ENCODE results near the gene QPCTL. TPM values are rescaled to one million over a fixed set of nuclear protein-coding genes. Genes with fewer than 3 reads are reported as not detected.

Gene QPCTL
- total RNA-seq, 1 donor from 2014 or later: 18.0 TPM

- H3K4me1 Mint-ChIP-seq (ENCODE audit: low read depth): no peaks in the 10 kb centered on the region
- no peaks in the 10 kb centered on the region for H3K9me3 Mint-ChIP-seq
- peaks cover 13% of the 10 kb centered on the region for H3K27me3 Mint-ChIP-seq (ENCODE audit: insufficient read depth)
- no peak overlapping the region for H3K4me3 Mint-ChIP-seq
- H3K27ac Mint-ChIP-seq: no peak overlapping the region
- DNase-seq (ENCODE audit: low spot score): no peak
- intact Hi-C loops (cut with micrococcal nuclease): no loop called here
- H3K36me3 Mint-ChIP-seq (ENCODE audit: low read depth): no peaks in the 10 kb centered on the region
Measured at GRCh38 chr19:45659096-45659729, 33.3 kb upstream of the QPCTL start.

DNA sequence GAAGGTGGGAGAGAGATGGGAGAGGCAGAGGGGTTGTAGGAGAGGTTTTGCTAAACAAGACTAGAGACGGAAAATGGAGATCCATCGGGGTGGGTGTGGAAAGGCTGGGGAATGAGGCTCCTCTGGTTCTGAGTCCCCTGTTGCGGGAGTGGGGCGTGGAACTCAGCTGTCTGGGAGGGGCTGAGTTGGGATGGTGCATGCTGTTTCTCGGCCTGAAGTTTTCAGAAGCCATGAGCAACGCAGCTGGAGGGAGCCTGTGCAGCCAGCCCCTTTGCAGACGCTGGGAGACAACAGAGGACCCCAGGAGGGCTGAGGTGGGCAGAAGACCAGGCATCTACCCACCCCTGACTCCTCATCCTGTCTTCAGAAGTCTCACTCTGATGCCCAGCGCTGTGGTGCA is 31.8 kb upstream of the QPCTL start:
- no peak for DNase-seq (ENCODE audit: low spot score)
- intact Hi-C loops (cut with micrococcal nuclease): no loop called here
- Mint-ChIP-seq H3K4me3 (no peak overlapping the region), H3K27ac (no peak overlapping the region), H3K27me3 (ENCODE audit: insufficient read depth) (peaks cover 13% of the 10 kb centered on the region), H3K36me3 (ENCODE audit: low read depth) (no peaks in the 10 kb centered on the region), H3K9me3 (no peaks in the 10 kb centered on the region), H3K4me1 (ENCODE audit: low read depth) (no peaks in the 10 kb centered on the region)

- no peaks in the 10 kb centered on the region for H3K36me3 Mint-ChIP-seq (ENCODE audit: low read depth)
- H3K4me1 Mint-ChIP-seq (ENCODE audit: low read depth): peaks cover 16% of the 10 kb centered on the region
- DNase-seq (ENCODE audit: low spot score): no peak
- H3K27ac Mint-ChIP-seq: no peak overlapping the region
- peaks cover 10% of the 10 kb centered on the region for H3K27me3 Mint-ChIP-seq (ENCODE audit: insufficient read depth)
- intact Hi-C loops (cut with micrococcal nuclease): no loop called here
- H3K9me3 Mint-ChIP-seq: no peaks in the 10 kb centered on the region
- H3K4me3 Mint-ChIP-seq: no peak overlapping the region
Measured at GRCh38 chr19:45663800-45664199, 28.7 kb upstream of the QPCTL start.

DNA sequence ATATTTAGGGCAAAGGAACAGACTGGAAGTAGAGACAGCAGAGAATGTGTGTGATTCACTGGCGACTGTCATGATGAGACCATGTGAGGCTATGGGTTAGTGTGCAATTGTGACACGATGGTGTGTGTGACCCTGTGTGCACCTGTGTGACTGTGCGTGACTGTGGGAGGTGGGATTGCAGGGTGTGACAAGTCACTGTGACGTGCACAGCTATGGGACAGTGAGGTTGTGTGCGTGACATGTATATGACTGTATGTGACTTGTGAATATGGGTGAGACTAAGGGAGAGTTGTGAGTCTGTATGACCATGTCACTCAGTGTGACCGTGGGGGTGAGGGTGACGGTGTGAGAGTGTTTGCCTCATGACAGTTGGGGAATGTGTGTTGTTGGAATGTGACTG is 27.9 kb upstream of the QPCTL start:
- intact Hi-C loops (cut with micrococcal nuclease): no loop called here
- no peak overlapping the region for H3K27ac Mint-ChIP-seq
- no peak for DNase-seq (ENCODE audit: low spot score)
- H3K4me3 Mint-ChIP-seq: no peak overlapping the region
- no peaks in the 10 kb centered on the region for H3K36me3 Mint-ChIP-seq (ENCODE audit: low read depth)
- H3K4me1 Mint-ChIP-seq (ENCODE audit: low read depth): peaks cover 16% of the 10 kb centered on the region
- H3K9me3 Mint-ChIP-seq: no peaks in the 10 kb centered on the region
- H3K27me3 Mint-ChIP-seq (ENCODE audit: insufficient read depth): peaks cover 9% of the 10 kb centered on the region

GRCh38 chr19:45667620-45668341 is 24.7 kb upstream of the QPCTL start, which contains the start of gene GIPR:
Gene GIPR (plus strand): TSS chr19:45668221. CDS start chr19:45669521, 1,300 bp downstream.
- Mint-ChIP-seq H3K4me1 (ENCODE audit: low read depth) (peaks cover 30% of the 10 kb centered on the region), H3K4me3 (peak within 1 kb of the TSS; percentile 88), H3K27ac (peak within 1 kb of the TSS; percentile 89), H3K36me3 (ENCODE audit: low read depth) (peaks cover 3% of the 10 kb centered on the region), H3K9me3 (no peaks in the 10 kb centered on the region), H3K27me3 (ENCODE audit: insufficient read depth) (peaks cover 10% of the 10 kb centered on the region)
- DNase-seq (ENCODE audit: low spot score): peak; percentile 34
- intact Hi-C loops (cut with micrococcal nuclease): loop anchor here (1.0 to 2.0 kb wide), 4 partner anchors 10 to 83 kb away; partner anchors contain the start of gene OPA3

DNA sequence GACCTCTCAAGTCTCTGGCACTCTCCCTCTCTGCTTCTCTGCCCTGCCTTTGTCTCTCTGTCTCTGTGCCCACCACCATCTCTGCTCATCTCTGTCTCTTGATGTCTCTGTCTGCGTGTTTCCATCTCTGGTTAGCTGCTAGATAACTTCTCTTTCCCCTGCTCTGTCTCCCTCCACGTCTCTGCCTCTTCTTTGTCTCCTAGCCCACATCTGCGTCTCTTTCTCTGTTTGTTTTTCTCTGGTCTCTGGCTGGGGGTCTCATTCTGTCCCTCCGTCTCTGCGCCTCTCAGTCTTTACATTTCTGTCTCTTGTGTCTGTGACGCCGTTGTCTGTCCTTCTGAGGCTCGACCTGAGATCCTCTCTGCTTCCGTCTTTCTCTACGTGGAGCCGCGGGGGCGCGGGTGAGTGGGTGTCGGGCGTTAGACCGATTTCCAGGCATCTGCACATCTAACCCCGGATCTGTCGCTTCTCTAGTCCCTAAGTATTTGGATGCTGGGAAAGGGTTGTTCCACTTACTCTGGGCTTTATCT is 24.1 kb upstream of the QPCTL start:
- Mint-ChIP-seq H3K4me3 (peak overlapping the region; percentile 88), H3K27ac (peak overlapping the region; percentile 89), H3K9me3 (no peaks in the 10 kb centered on the region), H3K36me3 (ENCODE audit: low read depth) (peaks cover 3% of the 10 kb centered on the region), H3K4me1 (ENCODE audit: low read depth) (peaks cover 30% of the 10 kb centered on the region), H3K27me3 (ENCODE audit: insufficient read depth) (peaks cover 10% of the 10 kb centered on the region)
- DNase-seq (ENCODE audit: low spot score): peak; percentile 37
- intact Hi-C loops (cut with micrococcal nuclease): loop anchor here (1.0 to 2.0 kb wide), 3 partner anchors 9 to 84 kb away; partner anchors contain the start of gene OPA3

GRCh38 chr19:45670670-45671453 is 21.6 kb upstream of the QPCTL start:
- intact Hi-C loops (cut with micrococcal nuclease): no loop called here
- peaks cover 3% of the 10 kb centered on the region for H3K36me3 Mint-ChIP-seq (ENCODE audit: low read depth)
- no peaks in the 10 kb centered on the region for H3K9me3 Mint-ChIP-seq
- peaks cover 10% of the 10 kb centered on the region for H3K27me3 Mint-ChIP-seq (ENCODE audit: insufficient read depth)
- peak overlapping the region; percentile 63 for H3K27ac Mint-ChIP-seq
- peak; percentile 68 for DNase-seq (ENCODE audit: low spot score)
- H3K4me1 Mint-ChIP-seq (ENCODE audit: low read depth): peaks cover 30% of the 10 kb centered on the region
- H3K4me3 Mint-ChIP-seq: peak overlapping the region; percentile 64

DNA sequence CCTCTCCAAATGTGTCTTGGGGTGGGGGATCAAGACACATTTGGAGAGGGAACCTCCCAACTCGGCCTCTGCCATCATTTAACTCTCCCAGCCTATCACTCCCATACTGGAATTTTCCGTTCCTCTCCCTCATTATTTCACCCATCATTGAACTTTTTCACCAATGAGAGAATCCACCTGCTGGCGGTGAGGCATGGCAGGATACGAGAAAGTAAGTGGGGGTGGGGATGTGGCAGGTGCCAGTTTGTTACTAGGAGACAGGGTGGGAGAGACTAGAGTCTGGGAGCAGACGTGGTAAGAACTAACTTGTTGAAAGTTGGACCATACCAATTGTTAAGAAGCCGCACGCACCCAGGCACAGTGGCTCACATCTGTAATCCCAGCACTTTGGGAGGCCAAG is 17.5 kb upstream of the QPCTL start:
- intact Hi-C loops (cut with micrococcal nuclease): no loop called here
- Mint-ChIP-seq H3K36me3 (ENCODE audit: low read depth) (peaks cover 3% of the 10 kb centered on the region), H3K9me3 (no peaks in the 10 kb centered on the region), H3K27me3 (ENCODE audit: insufficient read depth) (peaks cover 9% of the 10 kb centered on the region), H3K4me1 (ENCODE audit: low read depth) (peaks cover 25% of the 10 kb centered on the region), H3K27ac (no peak overlapping the region), H3K4me3 (no peak overlapping the region)
- DNase-seq (ENCODE audit: low spot score): no peak

GRCh38 chr19:45676851-45677263 is 15.6 kb upstream of the QPCTL start:
- Mint-ChIP-seq H3K9me3 (no peaks in the 10 kb centered on the region), H3K27me3 (ENCODE audit: insufficient read depth) (peaks cover 5% of the 10 kb centered on the region), H3K4me1 (ENCODE audit: low read depth) (peaks cover 14% of the 10 kb centered on the region), H3K4me3 (peak overlapping the region; percentile 71), H3K36me3 (ENCODE audit: low read depth) (peaks cover 3% of the 10 kb centered on the region), H3K27ac (no peak overlapping the region)
- peak; percentile 22 for DNase-seq (ENCODE audit: low spot score)
- intact Hi-C loops (cut with micrococcal nuclease): loop anchor here (1.0 kb wide), 3 partner anchors 9 to 31 kb away; partner anchors contain the start of genes GIPR and QPCTL

- Mint-ChIP-seq H3K27ac (peak overlapping the region; percentile 46), H3K4me3 (peak overlapping the region; percentile 79), H3K9me3 (no peaks in the 10 kb centered on the region), H3K4me1 (ENCODE audit: low read depth) (peaks cover 17% of the 10 kb centered on the region), H3K36me3 (ENCODE audit: low read depth) (peaks cover 4% of the 10 kb centered on the region), H3K27me3 (ENCODE audit: insufficient read depth) (peaks cover 5% of the 10 kb centered on the region)
- intact Hi-C loops (cut with micrococcal nuclease): loop anchor here (1.0 kb wide), 3 partner anchors 9 to 31 kb away; partner anchors contain the start of genes GIPR and QPCTL
- DNase-seq (ENCODE audit: low spot score): peak; percentile 69
Measured at GRCh38 chr19:45677351-45678230, 14.9 kb upstream of the QPCTL start.

DNA sequence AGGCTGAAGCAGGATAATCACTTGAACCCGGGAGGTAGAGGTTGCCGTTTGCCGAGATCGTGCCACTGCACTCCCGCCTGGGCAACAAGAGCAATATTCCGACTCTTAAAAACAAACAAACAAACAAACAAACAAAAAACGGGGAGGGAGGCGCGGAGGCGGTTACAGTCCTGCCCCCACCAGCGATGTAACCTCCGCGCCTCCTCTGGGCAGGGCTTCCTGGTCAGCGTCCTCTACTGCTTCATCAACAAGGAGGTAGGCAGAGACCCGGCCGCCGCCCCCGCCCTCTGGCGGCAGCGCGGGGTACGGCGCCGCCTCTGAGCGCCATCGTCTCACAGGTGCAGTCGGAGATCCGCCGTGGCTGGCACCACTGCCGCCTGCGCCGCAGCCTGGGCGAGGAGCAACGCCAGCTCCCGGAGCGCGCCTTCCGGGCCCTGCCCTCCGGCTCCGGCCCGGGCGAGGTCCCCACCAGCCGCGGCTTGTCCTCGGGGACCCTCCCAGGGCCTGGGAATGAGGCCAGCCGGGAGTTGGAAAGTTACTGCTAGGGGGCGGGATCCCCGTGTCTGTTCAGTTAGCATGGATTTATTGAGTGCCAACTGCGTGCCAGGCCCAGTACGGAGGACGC is 11.0 kb upstream of the QPCTL start:
- H3K36me3 Mint-ChIP-seq (ENCODE audit: low read depth): peaks cover 22% of the 10 kb centered on the region
- peaks cover 20% of the 10 kb centered on the region for H3K4me1 Mint-ChIP-seq (ENCODE audit: low read depth)
- H3K4me3 Mint-ChIP-seq: peak overlapping the region; percentile 80
- H3K27ac Mint-ChIP-seq: peak overlapping the region; percentile 82
- peak; percentile 87 for DNase-seq (ENCODE audit: low spot score)
- no peaks in the 10 kb centered on the region for H3K9me3 Mint-ChIP-seq
- intact Hi-C loops (cut with micrococcal nuclease): loop anchor here (1.0 kb wide), 5 partner anchors 11 to 98 kb away; partner anchors contain the start of gene QPCTL
- H3K27me3 Mint-ChIP-seq (ENCODE audit: insufficient read depth): peaks cover 2% of the 10 kb centered on the region

All from activated T-helper 1 cell treated with anti-CD3 and anti-CD28 coated beads, Interleukin-12 subunit alpha, Interleukin-12 subunit beta, Interleukin-2, Interleukin-4 antibody, amounts not matched to agents 30 ng/mL and 10 ng/mL and 1 ng/mL, durations not matched to agents 14 hours and 24 hours and 36 hours (primary cell).